Common myeloid progenitor, CD34-positive (primary cell): ENCODE data around the gene FTO.

Experiments
- CTCF ChIA-PET: fragments of 350-600 bp; sonication (Branson Sonifier 250); formaldehyde crosslinking; loops from one replicate; lab custom pipeline; 2021; ENCODE audit warnings: antibody characterized with exemption; lab: Charles Lee
- POLR2A ChIA-PET: fragments of 350-600 bp; sonication (Branson Sonifier 250); formaldehyde crosslinking; loops from one replicate; lab custom pipeline; 2021; ENCODE audit warnings: antibody characterized with exemption; lab: Charles Lee
- DNase-seq, 3 donors: peaks; one replicate each; pipeline versions ENCODE4 v3.0.0 to v3.0.0-alpha.2; 2013
- H3K27ac ChIP-seq, 2 experiments: 1 replicate in 1 of 2; 2 replicates in 1 of 2; pipeline ENCODE4 v1.7.0; 2013; ENCODE audit warnings: inconsistent platforms in 2 of 2, low read length in 2 of 2, mild to moderate bottlenecking in 2 of 2, low read depth in 1 of 2, moderate library complexity in 1 of 2; ENCODE audit not compliant: severe bottlenecking in 2 of 2, insufficient read depth in 1 of 2, poor library complexity in 1 of 2
- H3K27me3 ChIP-seq, 5 experiments: replicated peaks in 2 of 5; 1 replicate in 3 of 5; 2 replicates in 2 of 5; pipeline versions ENCODE4 v1.6.1 to v1.7.0; 2013; ENCODE audit warnings: low read length in 4 of 5, mild to moderate bottlenecking in 2 of 5, moderate library complexity in 2 of 5, inconsistent platforms in 1 of 5; ENCODE audit not compliant: insufficient read depth in 5 of 5, control insufficient read depth in 4 of 5
- H3K36me3 ChIP-seq, 4 experiments: 1 replicate in 2 of 4; 2 replicates in 2 of 4; pipeline versions ENCODE4 v1.6.1 to v1.7.0; 2013; ENCODE audit warnings: low read length in 3 of 4, control low read depth in 1 of 4, mild to moderate bottlenecking in 1 of 4; ENCODE audit not compliant: control insufficient read depth in 4 of 4, insufficient read depth in 4 of 4
- H3K4me1 ChIP-seq, 4 experiments: 1 replicate in 3 of 4; 2 replicates in 1 of 4; pipeline versions ENCODE4 v1.6.1 to v1.7.1; 2013; ENCODE audit warnings: low read length in 3 of 4, mild to moderate bottlenecking in 3 of 4, control low read depth in 1 of 4, inconsistent platforms in 1 of 4, moderate library complexity in 1 of 4; ENCODE audit not compliant: control insufficient read depth in 4 of 4, insufficient read depth in 4 of 4; ENCODE audit errors: control extremely low read depth in 1 of 4
- H3K4me3 ChIP-seq, 7 experiments: 1 replicate in 4 of 7; 2 replicates in 3 of 7; pipeline versions ENCODE4 v1.5.1 to v1.7.0; 2013; ENCODE audit warnings: mild to moderate bottlenecking in 7 of 7, low read length in 6 of 7, moderate library complexity in 6 of 7, inconsistent platforms in 2 of 7, low read depth in 2 of 7, control low read depth in 1 of 7; ENCODE audit not compliant: insufficient read depth in 4 of 7, control insufficient read depth in 1 of 7; ENCODE audit errors: extremely low read depth in 1 of 7
- H3K9me3 ChIP-seq, 5 experiments: 1 replicate in 4 of 5; 2 replicates in 1 of 5; pipeline versions ENCODE4 v1.6.1 to v1.7.1; 2013; ENCODE audit warnings: low read length in 4 of 5, mild to moderate bottlenecking in 2 of 5, inconsistent platforms in 1 of 5, low read depth in 1 of 5, moderate library complexity in 1 of 5; ENCODE audit not compliant: control insufficient read depth in 4 of 5, insufficient read depth in 2 of 5; ENCODE audit errors: control extremely low read depth in 1 of 5
- WGBS: methylation state at CpG from one replicate; pipeline ENCODE4 v1.1.5; 2013; ENCODE audit not compliant: insufficient coverage; 5-methylcytosine and 5-hydroxymethylcytosine counted together

Gene FTO

GRCh38 chr16:54069601-54070239 is 365.8 kb downstream of the FTO start:
- Histone ChIP-seq H3K9me3 (no peaks in the 10 kb centered on the region), H3K27ac (no peak overlapping the region), H3K27me3 (no peaks in the 10 kb centered on the region), H3K4me1 (no peaks in the 10 kb centered on the region), H3K36me3 (no peaks in the 10 kb centered on the region), H3K4me3 (no peak overlapping the region)
- ChIA-PET POLR2A (no interaction called here), CTCF (interaction anchor here (0.6 kb wide), 1 partner anchor 958 kb away, joined by 3 read pairs; no protein-coding TSS in a partner anchor)
- DNase-seq: no peak
- 95% methylated on average over 3 of the region's 3 CpGs for WGBS

GRCh38 chr16:54070789-54071343 is 366.9 kb downstream of the FTO start:
- CTCF ChIA-PET: no interaction called here
- WGBS: 100% methylated on average over 1 of the region's 2 CpGs

GRCh38 chr16:54071514-54071913 is 367.6 kb downstream of the FTO start:
- WGBS: 100% methylated on average over 1 of the region's 3 CpGs
- POLR2A ChIA-PET: no interaction called here
- CTCF ChIA-PET: no interaction called here

More at GRCh38 chr16:54070789-54071343, 366.9 kb downstream of the FTO start:
- no peak for DNase-seq
- H3K27ac ChIP-seq: no peak overlapping the region
- no peaks in the 10 kb centered on the region for H3K36me3 ChIP-seq
- POLR2A ChIA-PET: no interaction called here
- H3K4me1 ChIP-seq: no peaks in the 10 kb centered on the region
- no peaks in the 10 kb centered on the region for H3K27me3 ChIP-seq
- H3K9me3 ChIP-seq: no peaks in the 10 kb centered on the region
- H3K4me3 ChIP-seq: no peak overlapping the region

GRCh38 chr16:54072237-54072636 is 368.3 kb downstream of the FTO start:
- CTCF ChIA-PET: no interaction called here
- POLR2A ChIA-PET: no interaction called here
- Histone ChIP-seq H3K4me1 (peaks cover 0 to 2% (median under 1%) of the 10 kb centered on the region in 4 experiments), H3K9me3 (no peaks in the 10 kb centered on the region), H3K36me3 (no peaks in the 10 kb centered on the region), H3K4me3 (no peak overlapping the region), H3K27me3 (no peaks in the 10 kb centered on the region), H3K27ac (no peak overlapping the region)
- DNase-seq: no peak
- WGBS: 100% methylated on average over 5 of the region's 6 CpGs

More at GRCh38 chr16:54071514-54071913, 367.6 kb downstream of the FTO start:
- DNase-seq: no peak
- Histone ChIP-seq H3K36me3 (no peaks in the 10 kb centered on the region), H3K27ac (no peak overlapping the region), H3K4me1 (no peaks in the 10 kb centered on the region), H3K27me3 (no peaks in the 10 kb centered on the region), H3K4me3 (no peak overlapping the region), H3K9me3 (no peaks in the 10 kb centered on the region)

GRCh38 chr16:54073356-54073755 is 369.4 kb downstream of the FTO start:
- WGBS: no CpG with 5 or more reads among the region's 3 CpGs
- Histone ChIP-seq H3K36me3 (no peaks in the 10 kb centered on the region), H3K4me3 (no peak overlapping the region), H3K4me1 (peaks cover 0 to 7% (median 3%) of the 10 kb centered on the region in 4 experiments), H3K9me3 (no peaks in the 10 kb centered on the region), H3K27me3 (no peaks in the 10 kb centered on the region), H3K27ac (no peak overlapping the region)
- CTCF ChIA-PET: no interaction called here
- POLR2A ChIA-PET: no interaction called here
- no peak for DNase-seq

- no CpG with 5 or more reads among the region's 4 CpGs for WGBS
- CTCF ChIA-PET: no interaction called here
Observed at GRCh38 chr16:54075446-54075845, 371.5 kb downstream of the FTO start.

GRCh38 chr16:54076006-54076504 is 372.1 kb downstream of the FTO start:
- WGBS: no CpG with 5 or more reads among the region's 3 CpGs

More at GRCh38 chr16:54075446-54075845, 371.5 kb downstream of the FTO start:
- no peaks in the 10 kb centered on the region for H3K27me3 ChIP-seq
- POLR2A ChIA-PET: interaction anchor here (0.6 kb wide), 1 partner anchor 693 kb away, joined by 3 read pairs; no protein-coding TSS in a partner anchor
- DNase-seq: no peak
- H3K36me3 ChIP-seq: no peaks in the 10 kb centered on the region
- no peak overlapping the region for H3K27ac ChIP-seq
- H3K9me3 ChIP-seq: no peaks in the 10 kb centered on the region
- peaks cover 0 to 7% (median 3%) of the 10 kb centered on the region in 4 experiments for H3K4me1 ChIP-seq
- H3K4me3 ChIP-seq: no peak overlapping the region

More at GRCh38 chr16:54076006-54076504, 372.1 kb downstream of the FTO start:
- no peak for DNase-seq
- Histone ChIP-seq H3K36me3 (no peaks in the 10 kb centered on the region), H3K4me1 (peaks cover 0 to 7% (median 3%) of the 10 kb centered on the region in 4 experiments), H3K4me3 (no peak overlapping the region), H3K9me3 (no peaks in the 10 kb centered on the region), H3K27me3 (no peaks in the 10 kb centered on the region), H3K27ac (no peak overlapping the region)
- CTCF ChIA-PET: no interaction called here
- POLR2A ChIA-PET: interaction anchor here (0.6 kb wide), 1 partner anchor 693 kb away, joined by 3 read pairs; no protein-coding TSS in a partner anchor
